ENCODE data around the gene ECHDC3. TPM values are rescaled to one million over a fixed set of nuclear protein-coding genes. Genes with fewer than 3 reads are reported as not detected.

The ECHDC3 gene
- total and polyA plus RNA-seq, 2 of the 13 experiments (the other 11 are each of a cell fraction or from before 2014, with no cell fraction given) = not detected

- TF ChIP-seq PRDM15 (CRISPR knock-in tag; IDR thresholded peaks at IDR 0.05) (no peak), ZNF839 (CRISPR knock-in tag; IDR thresholded peaks at IDR 0.05; ENCODE audit: borderline replicate concordance) (no peak), ZNF33B (CRISPR knock-in tag; IDR thresholded peaks at IDR 0.05) (no peak), ETS1 (CRISPR knock-in tag; IDR thresholded peaks at IDR 0.05) (no peak), ZFP36 (IDR thresholded peaks at IDR 0.05; ENCODE audit: borderline replicate concordance, low read depth, low read length, partially characterized antibody) (no peak), FIP1L1 (IDR thresholded peaks at IDR 0.05; ENCODE audit: borderline replicate concordance, insufficient read depth, low read depth, low read length) (no peak), STAG1 (CRISPR knock-in tag; IDR thresholded peaks at IDR 0.05) (no peak), RARG (CRISPR knock-in tag; IDR thresholded peaks at IDR 0.05; ENCODE audit: low read depth) (no peak), BCL3 (CRISPR knock-in tag; IDR thresholded peaks at IDR 0.05) (no peak), RAD21 (CRISPR knock-in tag; IDR thresholded peaks at IDR 0.05) (no peak), ZNF543 (CRISPR knock-in tag; IDR thresholded peaks at IDR 0.05) (no peak), HES4 (CRISPR knock-in tag; IDR thresholded peaks at IDR 0.05; ENCODE audit: borderline replicate concordance) (no peak), ZNF776 (CRISPR knock-in tag; IDR thresholded peaks at IDR 0.05) (no peak), ZNF569 (CRISPR knock-in tag; IDR thresholded peaks at IDR 0.05; ENCODE audit: borderline replicate concordance) (no peak), NR0B2 (CRISPR knock-in tag; IDR thresholded peaks at IDR 0.05) (no peak), THAP7 (CRISPR knock-in tag; IDR thresholded peaks at IDR 0.05) (no peak), PAX8 (CRISPR knock-in tag; IDR thresholded peaks at IDR 0.05; ENCODE audit: borderline replicate concordance) (no peak), ZNF335 (CRISPR knock-in tag; IDR thresholded peaks at IDR 0.05) (no peak), ZNF564 (CRISPR knock-in tag; IDR thresholded peaks at IDR 0.05) (no peak), ZNF737 (CRISPR knock-in tag; IDR thresholded peaks at IDR 0.05; ENCODE audit: borderline replicate concordance) (no peak), ASH2L (IDR thresholded peaks at IDR 0.05; ENCODE audit: insufficient read length, low read depth, low read length) (no peak), ATF4 (CRISPR knock-in tag; IDR thresholded peaks at IDR 0.05) (no peak), CBFB (CRISPR knock-in tag; IDR thresholded peaks at IDR 0.05) (no peak)
These were observed 15.3 kb downstream of the ECHDC3 start (continued) for GRCh38 chr10:11757454-11757820.

All from HepG2 (cell line).